GM18867 (cell line): ENCODE data around the gene SLC6A6.
"Not testable (repeated sequence)": the region's sequence is repeated elsewhere in the genome, so short reads cannot be mapped to it uniquely, and the experiment has no call there.

Experiments used
- ATAC-seq: cut with Tn5 transposase; IDR thresholded peaks from one replicate; pipeline ENCODE4 v1.9.1; 2021; ENCODE audit warnings: mild to moderate bottlenecking, moderate library complexity; ENCODE audit not compliant: unreplicated experiment

SLC6A6 gene

DNA sequence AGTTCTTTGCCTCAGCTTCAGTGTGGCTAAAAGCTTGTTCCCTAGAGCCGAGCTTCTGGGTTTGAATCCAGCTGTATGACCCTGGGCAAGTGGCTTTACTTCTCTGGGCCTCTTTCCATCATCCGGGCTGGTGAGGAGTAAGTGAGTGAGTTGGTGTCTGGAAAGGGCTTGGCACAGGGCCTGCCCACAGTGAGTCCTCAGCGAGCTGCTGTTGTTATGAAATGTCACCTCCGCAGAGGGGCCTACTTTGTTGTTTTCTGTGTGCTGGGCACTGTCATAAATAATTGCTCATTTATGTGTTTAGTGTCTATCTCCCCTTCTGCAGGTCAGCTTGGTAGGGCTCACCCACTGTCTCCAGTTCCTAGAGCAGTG lies 31.7 kb downstream of the SLC6A6 start:
- no peak for ATAC-seq

DNA sequence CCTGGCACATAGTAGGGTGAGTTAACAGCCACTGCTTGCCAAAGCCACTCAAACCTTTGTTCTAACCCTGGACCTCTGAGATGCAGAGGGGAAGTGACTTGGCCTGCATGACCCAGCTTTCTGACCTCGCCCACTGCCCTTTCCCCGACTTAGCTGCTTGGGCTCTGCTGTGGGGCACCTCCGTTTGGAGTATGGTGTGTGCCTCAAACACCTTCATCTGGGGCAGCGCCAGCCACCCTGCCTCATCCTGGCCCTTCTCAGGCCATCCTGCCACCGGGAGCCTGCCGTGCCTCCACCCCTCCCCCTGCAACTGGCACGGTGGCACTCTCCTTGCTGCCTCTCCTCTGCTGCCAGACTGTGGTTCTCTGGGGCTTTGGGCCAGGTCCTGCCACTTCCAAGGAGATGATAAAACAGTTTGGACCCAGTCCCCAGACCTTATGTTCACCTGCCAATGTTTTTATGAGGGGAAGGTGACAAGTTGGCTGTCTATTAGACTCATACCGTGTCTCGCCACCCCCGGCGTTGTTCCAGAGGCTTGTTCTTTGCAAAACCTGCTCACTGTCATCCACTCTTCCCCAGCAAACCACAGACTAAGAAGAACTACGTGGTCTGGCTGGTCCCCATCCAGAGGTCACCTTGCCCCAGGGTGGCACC lies 32.2 kb downstream of the SLC6A6 start:
- ATAC-seq = no peak

- ATAC-seq = no peak
Observed at GRCh38 chr3:14435175-14436014, 33.0 kb downstream of the SLC6A6 start.

GRCh38 chr3:14436954-14437281 lies 34.5 kb downstream of the SLC6A6 start:
- no peak for ATAC-seq

- ATAC-seq = not testable (repeated sequence)
Observed at GRCh38 chr3:14437705-14438104, 35.3 kb downstream of the SLC6A6 start.

DNA sequence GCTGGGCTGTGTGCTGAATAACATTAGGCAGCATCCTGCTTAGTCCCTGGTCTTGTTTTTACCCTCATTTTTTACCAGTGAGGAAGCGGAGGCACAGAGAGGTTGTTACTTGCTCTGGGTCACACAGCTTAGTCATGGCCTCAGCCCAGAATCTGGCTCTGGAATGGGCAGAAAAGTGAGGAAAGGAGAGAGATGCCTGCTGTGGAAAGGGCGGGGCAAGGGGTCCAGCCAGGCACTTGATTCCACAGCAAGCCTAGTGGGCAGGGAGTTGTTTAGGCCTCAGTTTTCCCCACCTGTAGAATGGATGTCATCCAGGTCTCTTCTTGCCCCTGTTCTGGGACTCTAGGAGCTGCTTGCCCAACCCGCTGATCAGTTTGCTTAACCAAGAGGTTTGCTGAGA lies 35.9 kb downstream of the SLC6A6 start:
- no peak for ATAC-seq

DNA sequence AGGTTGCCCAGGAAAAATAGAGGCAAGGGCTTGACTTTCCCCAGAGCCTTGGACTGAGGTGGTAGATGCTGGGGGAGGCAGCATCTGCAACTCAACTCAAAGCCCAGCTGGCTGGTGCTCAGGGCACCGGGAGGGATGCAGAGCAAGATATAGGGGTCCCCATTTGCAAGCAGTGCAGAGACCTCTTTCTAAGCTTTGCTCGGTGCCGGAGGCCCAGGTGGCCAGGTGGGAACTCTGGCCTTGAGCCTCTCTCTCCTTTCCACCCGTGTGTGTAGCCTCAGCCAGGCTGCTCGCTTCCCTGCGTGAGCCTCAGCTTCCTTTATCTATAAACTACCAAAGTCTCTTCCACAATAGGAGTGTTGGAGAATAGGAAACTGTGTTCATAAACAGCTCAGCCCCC lies 36.5 kb downstream of the SLC6A6 start:
- ATAC-seq = no peak

DNA sequence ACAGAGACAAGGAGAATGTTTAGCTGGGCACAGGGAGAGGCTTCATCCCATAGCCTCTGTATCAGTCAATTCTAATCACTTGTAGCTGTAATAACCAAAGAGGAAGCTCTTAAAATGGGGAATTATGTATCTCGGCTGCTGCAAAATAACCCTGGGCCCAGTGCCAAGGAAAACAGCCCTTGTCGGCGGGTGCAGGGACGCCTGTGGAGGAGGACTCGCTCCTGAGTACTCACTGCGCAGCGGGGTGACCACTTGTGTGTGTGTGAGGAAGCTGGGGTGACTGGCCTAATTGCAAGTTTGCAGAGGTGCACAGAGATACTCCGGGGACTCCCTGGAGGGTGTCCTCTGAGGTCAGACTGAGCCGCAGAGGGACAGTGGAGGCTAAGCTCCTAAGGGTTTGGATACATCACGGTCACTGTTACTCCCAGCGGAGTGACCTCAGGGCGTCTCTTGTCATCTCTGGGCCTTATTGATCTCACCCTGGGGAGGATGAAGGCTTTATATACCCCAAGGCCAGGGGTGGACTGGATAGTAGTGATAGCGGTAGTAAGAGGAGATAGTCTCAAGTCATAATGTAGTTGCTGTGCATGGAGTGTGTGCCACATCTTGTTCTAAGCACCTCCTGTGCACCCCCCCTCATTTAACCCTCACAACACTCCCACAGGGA lies 37.2 kb downstream of the SLC6A6 start:
- no peak for ATAC-seq

- no peak for ATAC-seq
Observed at GRCh38 chr3:14440168-14440518, 37.7 kb downstream of the SLC6A6 start.

GRCh38 chr3:14440531-14441239 lies 38.3 kb downstream of the SLC6A6 start:
- ATAC-seq = no peak

GRCh38 chr3:14441240-14441919 lies 39.0 kb downstream of the SLC6A6 start:
- ATAC-seq = no peak

DNA sequence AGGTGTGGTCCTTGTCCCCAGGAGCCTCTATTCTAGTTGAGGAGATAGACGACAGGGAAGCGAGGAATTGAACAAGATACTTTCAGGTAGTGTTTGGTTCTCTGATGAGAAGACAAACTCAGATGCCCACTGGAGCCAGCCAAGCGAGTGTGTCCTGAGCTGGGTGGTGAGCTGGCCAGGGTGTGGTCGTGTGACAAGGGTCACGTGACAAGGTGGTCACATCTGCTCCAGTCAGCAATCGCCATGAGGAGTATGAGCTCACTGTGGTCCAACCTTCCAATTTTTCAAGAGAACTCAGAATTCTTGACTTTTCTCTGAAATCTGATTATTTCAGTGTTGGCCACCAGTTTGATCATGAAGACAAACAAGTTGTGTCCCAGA lies 39.5 kb downstream of the SLC6A6 start:
- ATAC-seq = no peak

DNA sequence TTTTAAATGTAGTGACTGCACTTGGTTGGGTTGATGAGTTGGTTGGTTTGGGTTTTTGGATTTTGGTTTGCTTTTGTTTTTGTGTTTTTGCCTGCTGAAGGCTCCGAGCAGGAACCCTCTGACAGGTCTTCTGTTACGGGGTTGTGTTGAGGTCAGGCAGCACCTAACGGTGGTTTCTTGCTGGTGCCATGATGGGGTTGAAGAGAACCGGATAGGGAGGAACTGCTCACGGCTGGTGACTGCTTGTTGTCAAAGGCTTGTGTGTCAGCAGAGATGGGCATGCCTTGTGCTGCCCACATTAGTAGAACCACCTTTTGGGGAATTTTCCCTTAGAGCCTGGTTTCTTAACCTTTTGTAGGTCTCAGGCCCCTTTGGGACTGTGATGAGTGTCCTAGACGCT lies 42.0 kb downstream of the SLC6A6 start:
- ATAC-seq = no peak

DNA sequence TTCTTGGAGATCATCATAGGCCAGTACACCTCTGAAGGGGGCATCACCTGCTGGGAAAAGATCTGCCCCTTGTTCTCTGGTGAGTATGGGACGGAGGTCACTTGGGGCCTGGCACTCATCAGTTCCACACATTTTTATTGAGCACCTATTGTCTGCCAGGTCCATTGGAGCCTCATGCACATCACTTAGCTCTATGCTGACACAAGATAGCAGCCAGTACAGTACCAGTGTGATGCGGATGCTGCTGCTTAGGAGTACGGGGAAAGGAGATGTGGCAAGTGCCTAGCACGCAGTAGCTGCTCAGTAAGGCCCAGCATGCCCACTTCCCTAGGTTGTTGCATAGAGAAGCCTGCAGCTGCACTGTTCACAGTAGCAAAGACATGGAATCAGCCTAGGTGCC lies 43.4 kb downstream of the SLC6A6 start:
- ATAC-seq = no peak

DNA sequence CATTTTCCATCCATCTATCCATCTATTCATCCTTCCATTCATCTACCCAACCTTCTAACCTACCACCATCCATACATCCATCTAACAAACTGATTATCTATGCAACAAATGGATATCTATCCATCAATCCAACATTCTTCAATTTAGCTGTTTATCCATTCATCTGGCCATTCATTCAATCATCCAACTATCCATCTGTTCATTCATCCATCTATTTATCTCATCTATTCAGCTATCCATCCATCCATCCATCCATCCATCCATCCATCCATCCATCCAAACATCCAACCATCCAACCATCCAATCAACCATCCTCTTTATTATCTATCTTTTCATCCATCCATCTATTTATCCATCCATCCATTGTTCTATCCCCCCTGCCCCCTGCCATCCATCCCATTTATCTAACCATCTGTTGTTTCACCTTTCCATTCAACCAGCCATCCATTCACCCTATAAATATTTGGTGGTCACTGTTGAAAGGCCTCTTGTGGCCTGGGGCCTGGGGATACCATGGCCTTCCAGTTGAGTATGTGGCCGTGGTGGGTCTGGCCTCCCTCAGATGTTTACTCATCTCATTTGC lies 44.7 kb downstream of the SLC6A6 start:
- ATAC-seq = no peak

DNA sequence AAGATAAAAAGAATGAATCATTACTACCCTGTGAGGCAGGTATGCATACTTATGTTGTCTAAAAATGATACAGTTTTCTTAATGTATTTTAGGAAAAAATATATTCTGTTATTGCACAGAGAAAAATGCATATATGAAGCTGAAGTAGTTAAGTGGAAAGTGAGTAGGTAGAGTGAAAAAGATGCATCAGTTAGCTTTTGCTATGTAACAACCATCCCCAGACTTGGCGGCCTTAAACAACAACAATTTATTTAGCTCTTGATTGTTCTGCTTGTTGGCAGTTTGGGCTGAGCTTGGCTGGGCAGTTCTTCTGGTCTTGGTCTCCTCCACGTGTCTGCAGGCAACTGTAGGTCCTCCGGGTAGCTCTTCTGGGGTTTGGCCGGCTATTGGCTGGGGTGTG lies 45.7 kb downstream of the SLC6A6 start:
- ATAC-seq = no peak

DNA sequence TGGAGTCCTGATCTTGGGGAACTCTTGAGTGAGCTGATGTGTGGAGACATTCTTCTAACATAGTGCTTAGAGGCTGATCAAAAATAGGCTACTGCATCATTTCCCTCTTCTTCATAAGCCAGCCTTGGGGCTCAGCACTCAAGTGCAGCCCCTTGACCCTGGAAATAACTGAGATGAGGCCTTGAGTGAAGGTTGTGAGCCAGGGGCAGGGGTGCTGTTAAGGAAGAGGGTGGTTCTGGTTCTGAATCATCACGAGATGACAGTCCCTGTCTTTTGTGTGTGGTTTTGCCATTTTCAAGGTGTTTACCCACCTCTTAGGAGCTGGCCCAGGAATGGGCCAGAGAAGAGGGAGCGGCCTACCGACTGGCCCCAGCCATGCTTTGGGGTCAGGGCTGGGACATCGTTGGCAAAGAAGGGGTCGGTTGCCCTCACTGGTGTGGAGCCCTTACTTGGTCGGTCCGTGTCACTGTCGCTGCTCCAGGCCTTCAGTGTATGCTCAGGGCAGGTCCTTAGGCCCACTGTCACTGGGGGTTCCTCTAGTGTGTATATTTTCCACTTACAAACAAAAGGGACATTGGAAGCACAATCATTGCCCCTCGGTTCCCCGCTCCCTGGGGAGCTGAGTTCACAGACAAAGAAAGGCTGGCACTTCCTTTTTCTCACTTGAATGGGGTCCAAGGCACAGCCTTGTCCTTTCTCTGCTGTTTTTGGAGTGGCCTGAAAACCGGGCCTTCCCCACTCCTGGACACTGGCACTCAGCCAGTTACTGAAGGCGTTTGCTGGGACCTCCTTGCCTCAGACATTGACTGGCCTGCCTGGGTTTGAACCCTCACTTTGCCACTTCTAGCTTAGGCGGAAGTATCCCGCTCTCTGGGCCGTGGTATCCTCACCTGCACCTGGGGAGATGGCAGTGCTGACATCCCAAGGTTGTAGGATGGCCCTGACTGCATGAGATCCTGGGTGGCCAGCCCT lies 46.6 kb downstream of the SLC6A6 start:
- no peak for ATAC-seq

DNA sequence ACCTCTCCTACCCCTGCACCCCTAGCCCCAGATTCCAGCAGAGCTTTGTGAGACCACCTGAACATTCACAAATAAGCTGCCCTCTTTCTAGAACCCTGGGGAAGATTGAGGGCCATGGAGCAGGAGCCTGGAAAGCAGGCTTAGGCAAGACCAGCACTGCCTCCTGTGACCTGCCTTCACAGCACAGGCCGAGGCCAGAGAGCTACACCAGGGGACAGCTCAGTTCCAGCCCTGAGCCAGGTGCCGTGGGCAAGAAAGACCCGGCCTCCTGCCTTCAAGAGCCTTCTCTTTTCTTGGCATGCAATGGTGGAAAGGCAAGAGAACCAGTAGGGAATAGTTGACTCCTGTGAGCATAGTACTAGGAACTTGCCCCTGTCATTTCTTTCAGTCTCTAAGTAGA lies 48.1 kb downstream of the SLC6A6 start:
- no peak for ATAC-seq

- no peak for ATAC-seq
Observed at GRCh38 chr3:14450922-14451606, 48.7 kb downstream of the SLC6A6 start.
